HL-60/S4 treated with retinoic acid at 250 ng/mL for 4 days and 3 days (cell line): ENCODE measurements around the gene ZNF682.
"Not testable (repeated sequence)": the region's sequence is repeated elsewhere in the genome, so short reads cannot be mapped to it uniquely, and the experiment has no call there.

Experiments
- in situ Hi-C: fragments of 300-500 bp; cut with MboI; formaldehyde crosslinking; loops from 2 replicates; pipeline ENCODE4 v1.7.0; 2022; ENCODE audit warnings: low sequenced_read_pairs

Gene ZNF682

DNA sequence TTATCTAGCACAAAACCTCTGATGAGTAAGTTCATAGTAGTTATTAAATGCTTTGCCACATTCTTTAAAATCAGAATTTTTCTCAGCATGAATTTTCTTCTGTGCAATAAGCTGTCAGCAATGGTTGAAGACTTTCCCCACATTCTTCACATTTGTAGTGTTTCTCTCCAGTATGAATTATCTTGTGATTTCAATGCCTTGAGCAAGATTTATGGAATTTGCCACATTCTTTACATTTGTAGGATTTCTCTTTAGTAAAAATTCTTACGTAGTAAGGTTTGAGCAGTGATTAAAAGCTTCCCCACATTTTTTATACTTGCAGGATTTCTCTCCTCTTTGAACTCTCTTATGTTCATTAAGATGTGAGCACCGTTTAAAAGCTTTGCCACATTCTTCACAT is 33.6 kb downstream of the ZNF682 start:
- in situ Hi-C loops, result no loop called here

- in situ Hi-C loops, result no loop called here
These were observed 41.5 kb downstream of the ZNF682 start for GRCh38 chr19:19997656-19998268.

- in situ Hi-C loops, result no loop called here
These were observed 72.4 kb downstream of the ZNF682 start for GRCh38 chr19:19966862-19967261.

GRCh38 chr19:19966126-19966525 is 73.2 kb downstream of the ZNF682 start:
- in situ Hi-C loops, result not testable (repeated sequence)

DNA sequence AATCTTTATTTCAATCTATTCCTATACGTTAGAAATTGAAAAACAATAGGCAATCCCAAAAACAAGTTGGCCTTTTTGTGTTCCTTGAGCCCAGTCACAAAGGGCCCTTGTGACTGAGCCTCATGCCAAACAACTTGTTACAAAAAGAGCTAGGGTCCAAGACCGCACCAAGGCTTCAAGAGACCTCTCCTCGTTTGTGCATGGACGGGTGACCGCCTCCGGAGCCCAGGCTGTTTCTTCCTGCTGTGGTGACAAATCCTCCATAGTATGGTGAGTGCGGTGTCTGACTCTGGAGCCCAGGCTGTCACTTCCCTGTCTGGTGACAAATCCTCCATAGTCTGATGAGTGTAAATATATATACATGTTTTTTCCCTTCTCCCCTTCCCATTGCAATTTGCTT is 74.9 kb downstream of the ZNF682 start:
- in situ Hi-C loops, result no loop called here

DNA sequence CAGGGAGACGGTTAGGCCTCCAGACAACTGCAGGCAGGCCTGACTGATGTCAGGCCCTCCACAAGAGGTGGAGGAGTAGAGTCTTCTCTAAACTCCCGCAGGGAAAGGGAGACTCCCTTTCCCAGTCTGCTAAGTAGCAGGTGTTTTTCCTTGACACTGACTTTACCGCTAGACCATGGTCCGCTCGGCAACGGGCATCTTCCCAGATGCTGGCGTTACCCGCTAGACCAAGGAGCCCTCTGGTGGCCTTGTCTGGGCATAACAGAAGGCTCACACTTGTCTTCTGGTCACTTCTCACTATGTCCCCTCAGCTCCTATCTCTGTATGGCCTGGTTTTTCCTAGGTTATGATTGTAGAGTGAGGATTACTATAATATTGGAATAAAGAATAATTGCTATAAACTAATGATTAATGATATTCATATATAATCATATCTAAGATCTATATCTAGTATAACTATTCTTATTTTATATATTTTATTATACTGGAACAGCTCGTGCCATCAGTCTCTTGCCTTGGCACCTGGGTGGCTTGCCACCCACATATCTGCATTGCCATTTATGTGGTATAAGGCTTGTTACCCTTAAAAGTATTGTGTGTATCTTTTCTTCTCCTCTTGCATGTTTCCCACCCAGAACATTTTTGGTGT is 80.0 kb downstream of the ZNF682 start:
- in situ Hi-C loops, result not testable (repeated sequence)

GRCh38 chr19:19957766-19958165 is 81.5 kb downstream of the ZNF682 start:
- in situ Hi-C loops, result not testable (repeated sequence)

- in situ Hi-C loops, result no loop called here
These were observed 82.8 kb downstream of the ZNF682 start for GRCh38 chr19:19956434-19957075.

GRCh38 chr19:19955208-19955607 is 84.1 kb downstream of the ZNF682 start:
- in situ Hi-C loops, result no loop called here
